Right atrium auricular region (tissue), 2 donors: ENCODE data around the gene CNGA1. TPM values are rescaled to one million over a fixed set of nuclear protein-coding genes. Genes with fewer than 3 reads are reported as not detected.

Experiments
- DNase-seq: peaks from one replicate; pipeline ENCODE4 v3.0.0-alpha.2; 2019; ENCODE audit warnings: low spot score
- H3K27ac ChIP-seq, 2 donors: fragments of 200-600 bp; sonication (generic); 1 replicate in 1 of 2; 2 replicates in 1 of 2; pipeline ENCODE4 v1.5.1; 2016 to 2019
- H3K27me3 ChIP-seq, 2 donors: fragments of 200-600 bp; sonication (generic); one replicate each; pipeline versions ENCODE4 v1.5.1 to v1.6.0; 2017 to 2019
- H3K36me3 ChIP-seq: fragments of 200-600 bp; sonication (generic); one replicate; pipeline ENCODE4 v1.5.1; 2016
- H3K4me1 ChIP-seq, 2 donors: fragments of 200-600 bp; sonication (generic); one replicate each; pipeline versions ENCODE4 v1.5.1 to v1.6.0; 2017 to 2019
- H3K4me3 ChIP-seq, 2 donors: fragments of 200-600 bp; sonication (generic); 1 replicate in 1 of 2; 2 replicates in 1 of 2; pipeline ENCODE4 v1.5.1; 2017 to 2019; ENCODE audit warnings: mild to moderate bottlenecking in 1 of 2, moderate library complexity in 1 of 2
- H3K9me3 ChIP-seq, 2 donors: fragments of 200-600 bp; sonication (generic); one replicate each; pipeline ENCODE4 v1.5.1; 2019
- CTCF ChIP-seq, 2 donors: fragments of 200-600 bp; sonication (generic); IDR thresholded peaks; one replicate each; pipeline ENCODE4 v1.5.1; 2019; ENCODE audit warnings: antibody characterized with exemption in 2 of 2
- total RNA-seq, 2 donors: library from RNA; depleted of rRNA; stranded (reverse); fragments of >200 nt; gene quantifications; one replicate each; pipeline ENCODE4 v1.1.0, GENCODE V29; 2016

The CNGA1 gene
- total RNA-seq, 2 donors from 2014 or later, result 0.24 TPM; not detected in 1

DNA sequence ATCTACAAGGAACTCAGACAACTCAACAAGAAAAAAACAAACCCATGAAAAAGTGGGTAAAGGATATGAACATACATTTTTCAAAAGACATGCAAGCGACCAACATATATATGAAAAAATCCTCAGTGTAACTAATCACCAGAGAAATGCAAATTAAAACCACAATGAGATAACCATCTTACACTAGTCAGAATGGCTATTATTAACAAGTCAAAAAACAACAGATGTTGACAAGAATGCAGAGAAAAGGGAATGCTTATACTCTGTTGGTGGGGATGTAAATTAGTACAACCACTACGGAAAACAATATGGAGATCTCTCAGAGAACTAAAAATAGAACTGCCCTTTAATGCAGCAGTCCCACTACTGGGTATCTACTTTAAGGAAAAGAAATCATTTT lies 12.2 kb upstream of the CNGA1 start:
- no peak for DNase-seq
- H3K27me3 ChIP-seq, result no peaks in the 10 kb centered on the region
- no peak overlapping the region for H3K4me3 ChIP-seq
- H3K27ac ChIP-seq, result no peak overlapping the region
- TF ChIP-seq CTCF (IDR thresholded peaks at IDR 0.05), result no peak
- no peaks in the 10 kb centered on the region for H3K9me3 ChIP-seq
- H3K4me1 ChIP-seq, result peaks cover 0 to 6% of the 10 kb centered on the region in 2 donors
- H3K36me3 ChIP-seq, result no peaks in the 10 kb centered on the region

- Histone ChIP-seq H3K27ac (no peak overlapping the region), H3K36me3 (no peaks in the 10 kb centered on the region), H3K27me3 (no peaks in the 10 kb centered on the region), H3K4me1 (peaks cover 0 to 6% of the 10 kb centered on the region in 2 donors), H3K9me3 (no peaks in the 10 kb centered on the region), H3K4me3 (no peak overlapping the region)
- TF ChIP-seq CTCF (IDR thresholded peaks at IDR 0.05), result no peak
- DNase-seq, result no peak
Measured at GRCh38 chr4:48027653-48028052, 11.2 kb upstream of the CNGA1 start.

GRCh38 chr4:48025005-48025404 lies 8.5 kb upstream of the CNGA1 start:
- Histone ChIP-seq H3K36me3 (no peaks in the 10 kb centered on the region), H3K4me1 (no peaks in the 10 kb centered on the region), H3K9me3 (no peaks in the 10 kb centered on the region), H3K27ac (no peak overlapping the region), H3K4me3 (no peak overlapping the region), H3K27me3 (no peaks in the 10 kb centered on the region)
- no peak for TF ChIP-seq CTCF (IDR thresholded peaks at IDR 0.05)
- DNase-seq, result no peak

DNA sequence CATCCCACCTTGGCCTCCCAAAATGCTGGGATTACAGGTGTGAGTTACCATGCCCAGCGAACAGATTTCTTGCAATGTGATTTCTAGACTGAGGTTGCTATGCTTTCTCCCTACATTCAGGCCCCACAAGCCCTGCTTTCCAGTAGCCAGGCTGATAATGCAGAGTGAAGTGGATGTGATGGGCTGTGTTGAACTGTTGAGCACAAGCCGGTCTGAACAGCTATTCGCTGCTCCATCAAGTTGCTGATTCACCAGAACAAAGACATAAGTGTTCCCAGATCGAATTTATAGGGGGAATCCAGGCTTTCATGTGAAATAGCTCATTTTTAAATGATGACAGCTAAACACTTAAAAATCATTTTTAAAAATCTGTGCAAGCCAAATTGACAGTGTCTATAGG lies 8.0 kb upstream of the CNGA1 start:
- no peak for TF ChIP-seq CTCF (IDR thresholded peaks at IDR 0.05)
- Histone ChIP-seq H3K27ac (no peak overlapping the region), H3K4me3 (no peak overlapping the region), H3K36me3 (no peaks in the 10 kb centered on the region), H3K9me3 (no peaks in the 10 kb centered on the region), H3K27me3 (no peaks in the 10 kb centered on the region), H3K4me1 (no peaks in the 10 kb centered on the region)
- DNase-seq, result no peak

- Histone ChIP-seq H3K4me1 (peaks cover 0 to 3% of the 10 kb centered on the region in 2 donors), H3K36me3 (no peaks in the 10 kb centered on the region), H3K9me3 (no peaks in the 10 kb centered on the region), H3K27me3 (peaks cover 0 to 4% of the 10 kb centered on the region in 2 donors), H3K4me3 (no peak overlapping the region), H3K27ac (no peak overlapping the region)
- TF ChIP-seq CTCF (IDR thresholded peaks at IDR 0.05), result no peak
- DNase-seq, result no peak
Measured at GRCh38 chr4:48022192-48022799, 5.8 kb upstream of the CNGA1 start.

DNA sequence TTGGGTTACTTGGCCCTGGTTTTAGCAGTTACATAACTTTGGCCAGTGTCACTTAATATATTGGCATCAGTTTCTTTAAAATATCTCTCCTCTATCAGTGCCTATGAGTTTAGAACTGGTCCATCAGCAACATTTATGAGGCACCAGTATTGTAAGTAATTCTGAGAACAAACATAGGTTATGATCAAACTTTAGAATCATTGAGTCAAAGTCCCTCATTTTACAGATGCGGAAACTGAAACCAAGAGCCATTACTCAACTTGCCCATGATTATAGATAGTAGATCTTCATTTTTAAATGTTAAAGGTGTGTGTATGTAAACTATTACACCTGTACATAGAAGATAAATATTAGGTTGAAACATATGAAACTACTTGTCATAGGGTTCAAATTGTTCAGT lies 4.6 kb upstream of the CNGA1 start:
- no peak for DNase-seq
- Histone ChIP-seq H3K36me3 (no peaks in the 10 kb centered on the region), H3K4me3 (no peak overlapping the region), H3K27ac (no peak overlapping the region), H3K27me3 (peaks cover 0 to 4% of the 10 kb centered on the region in 2 donors), H3K4me1 (peaks cover 0 to 13% of the 10 kb centered on the region in 2 donors), H3K9me3 (no peaks in the 10 kb centered on the region)
- no peak for TF ChIP-seq CTCF (IDR thresholded peaks at IDR 0.05)
